OCI-LY1 (cell line): ENCODE data around the gene BTRC.

ENCODE experiments used
- CTCF ChIP-seq: fragments of 200-600 bp; sonication (generic), shearing (Covaris generic); IDR thresholded peaks from 2 replicates; pipeline ENCODE4 v1.5.1; 2017; ENCODE audit warnings: mild to moderate bottlenecking, antibody characterized with exemption, low read length, moderate library complexity, mixed read lengths
- EZH2 ChIP-seq: fragments of 200-600 bp; sonication (generic), shearing (Covaris generic); IDR thresholded peaks from 2 replicates; pipeline ENCODE4 v1.8.0; 2017; ENCODE audit warnings: borderline replicate concordance, mixed run types, mild to moderate bottlenecking, antibody characterized with exemption, low read length, moderate library complexity, mixed read lengths

GRCh38 chr10:101535949-101536348 lies 182.0 kb downstream of the BTRC start:
- no peak for TF ChIP-seq CTCF
- no peak for TF ChIP-seq EZH2
